NCI-H1092 (cell line): ENCODE data around the gene TMPRSS13.
"Not testable (repeated sequence)": the region's sequence is repeated elsewhere in the genome, so short reads cannot be mapped to it uniquely, and the experiment has no call there.

ENCODE experiments used
- DNase-seq: peaks from one replicate; lab custom pipeline; 2025; lab: John Stamatoyannopoulos, UW

Gene TMPRSS13

DNA sequence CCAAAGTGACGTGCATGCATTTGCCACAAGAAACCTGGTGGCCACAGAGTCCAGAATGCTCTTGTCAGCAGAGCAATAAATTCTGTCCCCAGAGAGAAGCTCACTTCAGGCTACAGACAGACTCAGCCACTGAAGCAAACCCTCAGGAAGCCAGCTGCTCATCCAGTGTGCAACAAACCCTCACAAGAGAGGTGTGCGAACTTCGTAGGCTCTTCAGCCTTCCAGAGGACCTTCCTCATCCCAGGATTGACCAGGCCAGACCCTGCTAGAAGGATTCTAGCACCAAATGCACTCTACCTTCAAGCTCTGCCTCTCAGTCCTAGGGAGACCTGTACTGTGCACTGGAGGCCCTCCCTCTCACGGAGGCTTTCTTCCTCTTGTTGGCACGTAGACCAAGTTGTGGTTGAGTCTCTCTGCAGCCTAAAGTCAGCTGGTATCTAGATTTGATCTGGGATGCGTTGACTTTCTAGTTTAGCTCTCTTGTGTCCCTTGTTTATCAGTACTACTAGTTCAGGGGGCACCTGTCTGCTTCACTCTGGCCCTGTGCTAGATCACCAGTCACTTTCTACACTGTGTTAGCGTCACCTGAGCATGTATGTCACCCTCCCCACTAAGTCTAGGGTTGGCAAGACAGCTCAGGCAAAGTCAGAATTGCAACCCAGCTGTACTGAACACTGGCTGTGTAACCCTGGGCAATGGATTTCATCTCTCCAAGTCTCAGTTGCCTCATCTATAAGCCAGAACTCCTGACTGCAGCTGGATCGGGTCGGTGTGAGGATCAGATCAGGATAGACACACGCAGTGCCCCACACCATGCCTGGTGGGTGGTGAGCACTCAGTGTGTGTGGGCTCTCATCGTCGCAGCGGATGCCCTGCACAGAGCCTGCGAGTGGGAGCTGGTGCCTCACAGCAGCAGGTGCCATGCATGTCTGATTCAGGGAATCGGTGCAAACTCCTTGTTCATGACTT, 22.1 kb upstream of the TMPRSS13 start:
- DNase-seq, result no peak

DNA sequence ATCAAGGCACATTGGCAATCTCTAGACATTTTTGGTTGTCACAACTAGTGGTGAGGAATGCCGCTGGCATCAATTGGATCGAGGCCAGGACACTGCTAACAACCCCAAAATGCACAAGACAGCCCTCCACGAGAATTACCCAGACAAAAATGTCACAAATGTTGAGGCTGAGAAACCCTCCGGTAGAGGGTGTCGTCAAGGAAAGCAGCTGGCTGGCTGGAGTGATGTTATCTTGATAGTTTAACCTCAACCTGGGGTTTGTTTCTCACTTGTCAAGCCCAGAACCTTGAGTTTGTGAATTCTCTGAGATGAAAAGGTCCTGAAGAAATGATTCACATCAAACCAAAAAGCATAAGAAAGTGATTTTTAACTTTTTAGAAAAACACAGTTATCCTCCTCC, 21.1 kb upstream of the TMPRSS13 start:
- no peak for DNase-seq

DNA sequence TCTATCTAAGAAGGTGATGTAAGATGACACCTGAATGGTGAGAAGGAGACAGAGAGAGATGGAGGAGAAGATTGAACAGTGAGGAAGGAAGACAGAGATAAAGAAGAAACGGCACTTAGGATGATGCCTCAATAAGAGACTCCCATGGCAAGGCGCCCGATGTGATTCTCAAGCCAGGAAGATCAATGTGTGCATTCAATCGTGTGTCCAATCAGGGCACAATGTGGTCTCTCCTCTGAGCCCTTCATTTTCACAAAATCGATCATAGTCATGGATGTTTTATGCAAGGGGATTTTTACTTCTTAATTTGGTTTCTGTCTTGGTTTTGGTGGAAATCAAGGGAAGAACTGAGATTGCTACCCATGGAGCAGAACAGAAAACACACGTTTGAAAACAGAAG, 19.9 kb upstream of the TMPRSS13 start:
- DNase-seq, result no peak

DNA sequence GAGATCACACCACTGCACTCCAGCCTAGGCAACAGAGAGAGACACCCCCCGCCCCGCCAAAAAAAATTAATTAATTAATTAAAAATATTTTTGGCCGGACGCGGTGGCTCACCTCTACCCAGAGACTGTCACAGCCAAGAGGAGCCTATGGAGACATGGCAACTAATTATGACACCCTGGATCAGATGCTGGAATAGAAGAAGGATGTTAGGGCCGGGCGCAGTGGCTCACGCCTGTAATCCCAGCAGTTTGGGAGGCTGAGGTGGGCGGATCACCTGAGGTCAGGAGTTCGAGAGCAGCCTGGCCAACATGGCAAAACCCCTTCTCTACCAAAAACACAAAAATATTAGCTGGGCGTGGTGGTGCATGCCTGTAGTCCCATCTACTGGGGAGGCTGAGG, 19.3 kb upstream of the TMPRSS13 start:
- DNase-seq, result not testable (repeated sequence)

DNA sequence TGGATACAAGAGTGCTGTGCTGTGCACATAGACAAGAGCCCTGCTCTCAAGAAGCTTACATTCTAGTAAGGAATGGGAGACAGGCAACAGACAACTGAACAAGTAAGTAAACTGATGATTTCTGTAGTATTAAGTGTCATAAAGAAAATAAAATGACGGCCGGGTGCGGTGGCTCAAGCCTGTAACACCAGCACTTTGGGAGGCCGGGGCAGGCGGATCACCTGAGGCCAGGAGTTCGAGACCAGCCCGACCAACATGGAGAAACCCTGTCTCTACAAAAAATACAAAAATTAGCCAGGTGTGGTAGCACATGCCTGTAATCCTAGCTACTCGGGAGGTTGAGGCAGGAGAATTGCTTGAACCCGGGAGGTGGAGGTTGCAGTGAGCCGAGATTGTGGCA, 18.5 kb upstream of the TMPRSS13 start:
- not testable (repeated sequence) for DNase-seq

DNA sequence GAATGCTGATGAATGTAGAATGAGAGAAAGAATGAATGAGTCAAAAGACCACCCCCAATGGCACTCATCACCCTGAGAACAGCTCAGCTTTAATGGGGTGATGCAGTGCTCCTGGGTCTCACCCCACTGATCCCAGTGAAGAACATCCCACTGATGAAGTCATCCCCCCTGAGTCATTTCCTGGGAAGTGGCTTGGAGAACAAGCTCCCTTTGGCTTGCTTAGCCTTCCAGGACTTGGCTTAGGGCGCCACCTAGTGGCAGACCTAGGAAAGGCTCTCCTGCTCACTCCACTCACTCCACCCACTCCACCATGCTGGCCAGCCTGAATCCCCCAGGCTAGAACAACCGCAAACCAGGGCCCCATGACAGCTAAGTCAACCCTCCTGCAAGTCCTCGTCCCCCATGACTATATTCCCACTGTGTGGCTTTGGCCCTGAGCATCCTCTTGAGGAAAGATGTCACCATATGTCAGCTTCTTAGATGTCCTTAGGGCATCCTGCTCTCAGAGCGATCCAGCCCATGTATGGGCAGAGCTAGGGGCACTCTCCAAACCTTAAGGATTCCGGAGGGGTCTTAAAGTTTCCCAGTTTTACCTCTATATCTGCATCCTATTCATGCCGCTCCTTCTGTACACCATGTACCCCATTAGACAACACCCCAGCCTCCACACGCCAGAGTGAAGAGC, 17.8 kb upstream of the TMPRSS13 start:
- DNase-seq, result peak; percentile 85

DNA sequence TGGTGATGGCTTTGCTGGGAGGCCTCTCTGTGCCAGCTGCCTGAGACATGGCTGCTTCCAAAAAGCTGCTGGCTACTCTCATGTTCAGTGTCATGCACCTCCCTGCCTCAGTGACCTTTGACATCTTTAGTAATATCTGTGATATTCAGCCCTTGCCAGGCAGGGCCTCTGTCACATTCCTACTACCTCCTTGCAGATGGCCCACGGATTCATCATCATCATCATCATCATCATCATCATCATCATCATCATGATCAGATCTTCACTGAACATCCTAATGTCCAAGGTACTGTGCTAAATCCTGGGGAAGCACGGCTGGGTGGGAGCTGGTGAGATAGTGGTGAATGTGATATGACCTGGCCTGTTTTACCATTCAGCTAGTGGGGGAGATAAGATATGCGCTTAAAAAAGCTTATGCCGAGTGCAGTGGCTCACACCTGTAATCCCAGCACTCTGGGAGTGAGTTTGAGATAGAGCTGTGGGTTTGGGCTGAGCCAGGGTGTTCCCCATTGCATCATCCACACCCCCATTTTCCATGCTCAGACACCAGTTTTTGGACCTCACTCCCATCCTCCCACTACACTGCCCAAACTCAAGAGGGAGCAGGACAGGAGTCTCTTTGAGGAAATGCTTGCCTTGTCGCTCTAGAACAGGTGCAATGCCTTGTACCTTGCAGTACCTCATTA, 17.1 kb upstream of the TMPRSS13 start:
- no peak for DNase-seq

DNA sequence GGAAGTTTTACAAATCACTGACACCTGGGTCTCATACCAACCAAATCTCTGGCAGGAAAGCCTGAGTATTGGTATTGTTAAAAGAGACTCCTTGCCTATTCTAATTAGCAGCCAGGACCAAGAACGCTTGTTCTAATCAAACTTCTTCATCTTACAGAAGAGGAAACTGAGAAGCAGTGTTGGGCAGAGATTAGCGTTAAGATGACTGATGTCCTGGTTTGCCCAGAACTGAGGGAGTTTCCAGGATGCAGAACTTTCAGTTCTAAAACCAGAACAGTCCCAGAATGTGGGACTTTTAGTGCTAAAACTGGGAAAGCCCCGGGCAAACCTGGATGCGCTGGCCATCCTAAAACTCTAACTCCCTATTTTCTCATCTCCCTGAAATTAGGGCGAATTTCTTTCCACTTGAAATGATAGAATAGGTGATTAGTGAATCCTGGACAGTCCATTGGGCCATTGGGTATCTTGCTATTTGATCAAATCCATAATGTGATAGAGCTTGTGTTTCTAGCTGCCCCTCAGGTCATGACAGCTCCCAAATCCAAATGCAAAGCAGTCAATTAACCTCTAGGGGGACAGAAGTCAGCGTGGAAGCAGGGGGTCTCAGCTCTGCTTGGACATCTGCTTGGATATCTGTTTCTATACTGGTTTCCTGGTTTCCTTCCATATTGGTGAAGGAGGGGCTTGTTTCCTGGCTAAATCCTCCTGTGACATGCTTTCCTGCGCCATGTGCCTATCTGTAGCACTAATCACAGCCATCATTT, 16.0 kb upstream of the TMPRSS13 start:
- DNase-seq, result no peak

DNA sequence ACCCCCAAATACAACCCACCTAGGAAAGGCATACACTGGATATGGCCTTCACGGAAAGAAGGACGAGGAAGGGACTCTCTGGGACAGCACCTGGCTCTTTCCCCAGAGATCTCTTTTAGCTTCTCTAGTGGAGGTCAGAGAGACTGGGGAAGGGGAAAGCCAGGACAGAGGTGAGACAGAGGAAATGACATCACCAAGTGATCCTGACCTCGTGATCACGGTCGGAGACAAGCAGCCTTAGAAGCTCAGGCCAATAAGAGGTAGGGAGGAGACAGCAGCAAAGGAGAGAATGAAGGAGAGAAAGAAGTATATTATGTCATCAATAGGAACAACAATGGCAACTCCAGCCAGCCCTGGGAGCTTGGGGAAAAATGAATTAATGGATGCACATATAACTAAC, 15.4 kb upstream of the TMPRSS13 start:
- DNase-seq, result no peak

DNA sequence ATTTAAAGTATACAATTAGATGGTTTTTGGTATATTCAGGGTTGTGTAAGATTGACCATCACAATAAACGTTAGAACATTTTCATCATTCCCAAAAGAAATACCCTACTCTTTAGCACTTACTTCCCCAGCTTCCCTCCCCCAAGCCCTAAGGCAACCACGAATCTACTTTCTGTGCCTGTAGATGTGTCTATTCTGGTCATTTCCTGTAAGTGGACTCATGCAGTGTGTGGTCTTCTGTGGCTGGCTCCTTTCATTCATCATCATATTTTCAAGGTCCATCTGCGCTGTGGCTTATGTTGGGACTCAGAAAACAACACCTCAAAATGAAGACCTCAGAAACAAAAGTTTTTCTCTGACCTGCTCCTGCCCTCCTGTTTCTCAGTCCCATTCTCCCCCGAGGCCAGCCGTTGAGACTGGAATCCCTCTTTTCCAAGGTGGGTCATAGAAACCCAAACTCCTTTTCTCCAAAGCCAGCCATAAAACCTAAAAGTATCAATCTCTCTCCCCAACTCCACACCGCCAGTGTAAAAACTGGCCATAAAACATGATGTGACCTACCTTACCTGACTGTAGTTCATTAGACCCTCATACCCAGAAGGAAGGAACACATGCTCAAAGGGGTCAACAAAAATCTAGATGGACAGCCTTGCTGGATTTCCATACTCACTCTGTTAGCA, 12.9 kb upstream of the TMPRSS13 start:
- DNase-seq, result no peak

DNA sequence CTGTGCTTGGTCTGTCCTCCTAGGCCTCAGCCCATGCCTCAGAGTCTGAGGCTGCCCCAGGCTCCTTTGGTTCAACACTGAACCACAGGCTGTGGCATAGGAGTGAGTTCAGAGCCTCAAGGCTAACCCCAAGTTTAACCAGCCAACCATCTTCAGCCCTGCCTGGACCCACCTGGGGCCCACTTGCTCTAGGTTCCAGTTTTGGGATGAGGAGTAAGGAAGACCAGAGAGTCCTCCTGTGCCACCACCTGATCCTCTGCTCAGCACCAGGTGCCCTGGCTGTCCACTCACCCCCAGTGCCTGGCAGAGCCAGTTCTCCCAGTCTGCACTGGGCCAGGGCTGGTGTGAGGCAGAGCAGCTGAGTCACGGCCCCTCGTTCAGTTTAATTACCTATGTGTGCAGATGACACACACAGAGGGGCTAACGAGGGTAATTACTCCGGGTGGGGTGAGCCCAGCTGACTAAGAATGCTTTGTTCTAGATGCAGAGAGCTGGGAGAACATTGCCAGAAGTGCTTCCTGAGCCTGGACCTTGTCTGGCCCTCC, 12.0 kb upstream of the TMPRSS13 start:
- no peak for DNase-seq

DNA sequence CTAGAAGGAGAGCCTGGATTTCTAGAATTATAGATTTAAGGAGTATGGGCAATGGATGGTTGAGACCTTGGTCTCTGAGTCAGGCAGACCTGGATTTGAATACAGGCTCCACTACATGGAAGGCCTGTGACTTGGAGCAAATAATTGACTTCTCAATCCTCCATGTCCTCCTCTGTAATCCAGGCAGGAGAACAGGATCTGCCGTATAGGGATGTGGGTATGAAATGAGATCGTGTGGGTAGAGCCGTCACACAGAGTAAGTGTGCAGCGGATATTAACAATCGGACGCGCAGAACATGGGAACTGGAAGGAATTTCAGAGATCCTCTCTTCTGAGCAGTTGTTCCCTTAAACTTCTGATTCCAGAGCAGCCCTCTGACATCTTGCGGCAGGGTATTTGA, 11.5 kb upstream of the TMPRSS13 start:
- no peak for DNase-seq

DNA sequence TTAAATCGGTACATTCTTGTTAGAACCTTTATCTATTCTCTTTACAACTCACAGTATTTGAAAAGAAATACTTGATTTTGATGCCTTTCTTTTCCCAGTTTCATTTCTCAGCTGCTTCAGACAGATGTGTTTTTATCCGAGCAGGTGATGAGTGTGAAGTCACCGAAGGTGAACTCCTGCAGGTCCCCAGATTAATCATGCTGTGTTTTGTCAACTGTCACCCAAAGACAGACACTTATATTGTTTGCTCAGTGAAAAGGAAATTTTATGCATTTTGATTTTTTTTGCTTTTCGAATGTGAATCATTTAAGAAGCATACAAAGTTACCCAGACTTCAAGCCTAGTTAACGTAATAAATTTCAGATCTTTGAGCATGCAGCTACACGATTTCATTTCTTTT, 7.8 kb upstream of the TMPRSS13 start:
- no peak for DNase-seq

DNA sequence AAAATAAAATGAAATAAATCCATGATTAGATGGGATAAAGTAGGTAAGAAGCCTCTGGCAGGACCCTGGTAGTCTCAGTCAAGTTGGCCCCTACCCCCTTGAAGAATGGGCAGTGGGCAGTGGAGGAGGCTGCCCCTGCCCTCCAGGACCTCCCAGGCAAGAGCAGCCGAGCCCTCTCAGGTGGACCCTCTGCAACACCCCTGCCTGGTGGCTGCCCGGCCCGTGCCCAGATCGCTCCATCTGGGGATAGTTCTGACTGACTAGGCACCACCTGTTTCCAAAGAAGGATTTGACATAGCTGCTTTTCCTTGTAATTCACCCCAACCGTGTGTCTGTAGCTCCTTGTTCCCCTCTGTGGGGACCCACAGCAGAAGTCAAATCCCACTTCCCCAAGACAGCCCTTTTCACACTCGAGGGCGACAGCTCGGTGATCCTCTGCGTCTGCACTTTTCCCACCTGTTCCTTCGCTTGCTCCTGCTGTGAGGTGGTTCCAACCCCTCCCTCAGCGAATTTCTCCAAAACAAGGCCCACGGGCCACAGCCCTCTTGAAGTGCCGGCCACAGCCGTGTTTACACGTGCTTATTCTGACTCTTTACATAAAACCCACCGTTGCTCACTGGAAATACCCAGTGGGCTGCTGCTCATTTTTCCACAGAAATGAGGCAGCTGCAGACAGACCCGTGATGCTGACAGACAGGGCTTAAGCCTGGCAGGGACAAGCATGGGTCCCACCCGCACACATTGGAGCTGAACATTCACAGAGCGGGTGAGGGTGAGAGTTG, 5.5 kb upstream of the TMPRSS13 start:
- DNase-seq, result no peak

DNA sequence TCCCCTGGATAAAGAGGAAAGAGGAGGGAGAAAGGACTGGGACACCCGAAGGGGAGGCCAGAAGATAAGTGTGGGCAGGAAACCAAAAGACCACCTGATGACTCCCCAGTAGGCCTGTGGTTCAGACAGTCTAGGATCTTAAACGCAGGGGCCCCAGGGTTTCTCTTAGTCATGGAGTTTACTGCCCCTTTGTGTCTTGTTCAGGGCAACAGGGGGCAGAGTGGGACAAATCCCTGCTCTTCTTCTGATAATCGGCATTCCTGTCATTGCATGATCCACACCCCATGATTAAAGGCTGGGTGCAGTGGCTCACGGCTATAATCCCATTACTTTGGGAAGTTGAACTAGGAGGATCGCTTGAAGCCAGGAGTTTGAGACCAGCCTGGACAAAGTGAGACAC, 4.7 kb upstream of the TMPRSS13 start:
- no peak for DNase-seq

DNA sequence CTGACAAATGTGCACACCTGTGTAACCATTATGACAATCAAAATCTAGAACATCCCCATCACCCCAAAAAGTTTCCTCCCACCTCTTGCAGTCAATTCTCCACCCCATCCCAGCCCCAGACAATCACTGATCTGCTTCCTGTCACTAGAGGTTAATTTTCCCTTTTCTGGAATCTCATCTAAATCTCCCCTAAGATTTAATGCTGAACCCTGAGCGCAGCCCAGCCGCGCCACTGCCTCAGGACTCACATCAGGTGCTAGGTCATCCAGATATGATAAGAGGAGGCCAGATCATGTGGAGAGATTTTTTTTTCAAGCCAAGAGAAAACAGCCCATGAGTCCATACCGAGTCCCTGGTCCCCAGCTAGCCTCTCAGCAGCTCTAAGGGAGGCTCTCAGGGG, 4.3 kb upstream of the TMPRSS13 start:
- no peak for DNase-seq

DNA sequence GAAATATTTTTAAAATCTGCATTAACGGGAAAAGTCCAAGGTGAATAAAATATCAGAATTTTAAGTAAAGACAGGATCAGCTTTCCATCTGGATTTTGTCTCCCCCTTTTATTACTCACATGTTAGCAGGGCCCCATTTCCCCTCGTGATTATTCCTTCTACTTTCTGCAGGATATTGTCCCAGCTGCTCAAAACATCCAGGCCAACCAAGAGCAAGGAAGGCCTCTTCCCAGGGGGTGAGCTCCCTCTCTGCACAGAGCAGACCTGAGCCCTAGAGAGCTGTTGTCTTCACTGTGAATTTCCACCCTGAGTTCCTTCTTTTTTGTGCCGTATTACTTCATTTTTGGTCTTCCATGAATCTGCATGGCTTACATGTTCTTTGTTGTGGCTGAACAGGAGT, 3.7 kb upstream of the TMPRSS13 start:
- DNase-seq, result no peak

DNA sequence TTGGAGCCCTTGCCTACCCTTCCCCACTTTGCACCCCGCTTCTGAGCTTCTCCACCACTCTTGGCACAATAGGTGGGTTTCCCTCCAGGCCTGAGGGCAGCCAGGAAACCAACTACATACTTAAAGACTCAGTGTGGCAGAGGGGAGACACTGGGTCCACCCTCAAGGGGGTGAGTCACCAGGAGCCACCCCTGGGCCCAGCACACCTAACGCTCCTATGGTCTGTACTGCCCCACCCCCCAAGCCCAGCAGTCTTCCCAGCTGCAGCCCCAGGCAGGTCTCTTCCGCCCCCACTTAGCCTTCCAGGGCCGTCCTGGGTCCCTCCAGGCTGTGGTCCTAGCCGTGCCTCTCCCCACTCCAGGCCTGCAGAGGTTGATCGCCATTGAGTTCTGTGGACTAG, 3.2 kb upstream of the TMPRSS13 start:
- DNase-seq, result no peak

DNA sequence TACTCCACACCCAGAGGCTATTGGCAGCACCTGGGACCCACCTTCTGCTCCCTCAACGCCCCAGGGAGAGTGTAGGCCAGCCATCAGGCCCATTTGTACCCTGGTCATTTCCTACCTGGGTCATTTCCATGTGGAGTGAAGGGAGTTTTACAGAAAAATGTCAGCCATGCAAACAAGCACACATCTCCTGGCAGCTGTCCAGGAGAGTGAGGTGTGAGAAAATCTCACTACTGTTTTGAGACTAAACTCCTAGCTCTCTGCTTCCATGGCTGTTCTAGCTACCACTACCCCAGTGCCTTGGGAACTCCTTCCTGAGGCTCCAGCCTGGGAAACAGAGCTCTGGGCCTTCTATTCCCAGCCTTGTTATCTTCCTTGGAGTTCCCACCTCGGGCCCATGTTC, 2.8 kb upstream of the TMPRSS13 start:
- DNase-seq, result no peak

DNA sequence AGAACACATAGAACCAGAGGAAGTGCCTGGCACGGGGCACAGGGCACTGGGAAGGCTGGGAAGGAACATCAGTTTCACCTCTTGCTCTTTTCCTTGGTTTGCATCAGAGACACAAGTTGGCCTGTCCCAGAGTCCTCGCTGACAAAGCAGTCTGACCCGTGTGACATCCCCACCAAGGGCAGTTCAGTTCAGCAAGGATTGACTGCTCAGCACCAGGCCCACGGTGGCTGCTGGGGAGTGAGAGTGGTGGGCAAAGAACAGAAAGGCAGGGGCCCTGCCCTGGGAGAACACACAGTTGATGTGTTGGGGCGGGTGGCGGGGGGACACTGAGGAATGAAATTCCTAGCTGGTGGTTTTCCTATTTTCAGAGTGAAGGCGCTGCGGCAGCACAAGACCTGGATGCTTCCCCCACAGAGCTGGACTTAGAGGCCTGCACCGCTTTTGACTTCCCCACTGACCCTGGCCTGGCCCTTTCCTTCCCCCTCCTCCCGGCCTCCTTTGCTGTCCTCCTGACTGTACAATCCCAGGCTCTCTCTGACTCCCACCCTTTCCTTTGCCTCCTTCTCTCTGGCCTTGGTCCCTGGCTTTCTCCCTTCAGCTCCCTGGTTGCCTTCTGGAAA, 2.2 kb upstream of the TMPRSS13 start:
- no peak for DNase-seq
